Tibial nerve (tissue), 4 donors: Measurements from ENCODE around the gene AKR1C4. TPM values are rescaled to one million over a fixed set of nuclear protein-coding genes. Genes with fewer than 3 reads are reported as not detected.

Source experiments
- DNase-seq, 2 donors: peaks; one replicate each; pipeline ENCODE4 v3.0.0-alpha.2; 2019; ENCODE audit warnings: low spot score in 2 of 2
- H3K27ac ChIP-seq, 4 donors: fragments of 200-600 bp; sonication (generic) in 3 of 4; one replicate each; pipeline ENCODE4 v1.5.1; 2017 to 2019; ENCODE audit warnings: mild to moderate bottlenecking in 1 of 4
- H3K27me3 ChIP-seq, 2 donors: fragments of 200-600 bp; sonication (generic) in 1 of 2; one replicate each; pipeline versions ENCODE4 v1.5.1 to v1.6.0; 2017 to 2019
- H3K36me3 ChIP-seq, 3 donors: fragments of 200-600 bp; sonication (generic); one replicate each; pipeline ENCODE4 v1.5.1; 2018 to 2019
- H3K4me1 ChIP-seq, 4 donors: fragments of 200-600 bp; sonication (generic) in 3 of 4; one replicate each; pipeline ENCODE4 v1.5.1; 2017 to 2019
- H3K4me3 ChIP-seq, 4 donors: fragments of 200-600 bp; sonication (generic) in 3 of 4; one replicate each; pipeline ENCODE4 v1.5.1; 2017 to 2019; ENCODE audit warnings: mild to moderate bottlenecking in 1 of 4, moderate library complexity in 1 of 4
- H3K9me3 ChIP-seq, 4 donors: fragments of 200-600 bp; sonication (generic) in 3 of 4; one replicate each; pipeline ENCODE4 v1.5.1; 2017 to 2019
- EP300 ChIP-seq, 2 donors: sonication (generic); formaldehyde crosslinking; IDR thresholded peaks; one replicate each; pipeline ENCODE4 v1.6.1; 2017; ENCODE audit warnings: antibody characterized with exemption in 2 of 2, mild to moderate bottlenecking in 1 of 2
- POLR2A ChIP-seq, 2 donors: fragments of 450-650 bp; IDR thresholded peaks; one replicate each; pipeline ENCODE4 v1.6.1; 2017; ENCODE audit warnings: antibody characterized with exemption in 2 of 2, mild to moderate bottlenecking in 2 of 2, moderate library complexity in 2 of 2
- WGBS, 2 donors: methylation state at CpG; one replicate each; pipeline ENCODE4 v1.1.5; 2018; 5-methylcytosine and 5-hydroxymethylcytosine counted together
- total RNA-seq, 4 donors: library from RNA; depleted of rRNA; stranded (reverse); fragments of >200 nt; gene quantifications; one replicate each; pipeline ENCODE4 v1.1.0, GENCODE V29; 2016
- TF ChIP-seq, protein P1 (sequence below), 5 experiments: fragments of 200-600 bp in 3 of 5; fragments of 450-650 bp in 2 of 5; sonication (generic) in 3 of 5; IDR thresholded peaks; one replicate each; pipeline ENCODE4 v1.5.1; 2016 to 2019; ENCODE audit warnings: antibody characterized with exemption in 5 of 5, mild to moderate bottlenecking in 3 of 5, moderate library complexity in 2 of 5

AKR1C4 gene
- total RNA-seq = not detected

DNA sequence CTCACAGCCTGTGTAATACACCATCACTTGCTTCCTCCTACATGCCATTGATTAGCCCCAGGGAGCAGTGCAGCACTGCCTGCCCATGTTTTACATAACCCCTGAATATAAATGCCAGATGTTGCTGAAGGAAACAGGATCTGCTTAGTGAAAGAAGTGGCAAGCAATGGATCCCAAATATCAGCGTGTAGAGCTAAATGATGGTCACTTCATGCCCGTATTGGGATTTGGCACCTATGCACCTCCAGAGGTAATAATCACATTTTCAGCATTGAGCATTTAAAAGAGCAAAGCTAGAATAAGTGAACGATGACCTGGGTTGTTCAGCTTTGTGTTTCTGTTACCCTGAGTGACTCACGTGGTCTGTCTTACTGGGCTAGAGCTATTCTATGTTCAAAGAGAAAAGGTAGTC, at the start of gene AKR1C4:
Gene AKR1C4, plus strand, starts transcription at position 136 of the 412 bp plus-strand sequence. Its CDS starts 31 bp downstream, at position 167.
- Histone ChIP-seq H3K4me1 (no peaks in the 10 kb centered on the region), H3K27me3 (no peaks in the 10 kb centered on the region), H3K9me3 (peaks cover 0 to 4% (median 0%) of the 10 kb centered on the region in 4 donors), H3K27ac (no peak within 1 kb of the TSS), H3K36me3 (no peaks in the 10 kb centered on the region), H3K4me3 (no peak within 1 kb of the TSS)
- no peak for TF ChIP-seq EP300 (IDR thresholded peaks at IDR 0.05)
- TF ChIP-seq POLR2A (IDR thresholded peaks at IDR 0.05) = no peak
- TF ChIP-seq, protein P1, sequence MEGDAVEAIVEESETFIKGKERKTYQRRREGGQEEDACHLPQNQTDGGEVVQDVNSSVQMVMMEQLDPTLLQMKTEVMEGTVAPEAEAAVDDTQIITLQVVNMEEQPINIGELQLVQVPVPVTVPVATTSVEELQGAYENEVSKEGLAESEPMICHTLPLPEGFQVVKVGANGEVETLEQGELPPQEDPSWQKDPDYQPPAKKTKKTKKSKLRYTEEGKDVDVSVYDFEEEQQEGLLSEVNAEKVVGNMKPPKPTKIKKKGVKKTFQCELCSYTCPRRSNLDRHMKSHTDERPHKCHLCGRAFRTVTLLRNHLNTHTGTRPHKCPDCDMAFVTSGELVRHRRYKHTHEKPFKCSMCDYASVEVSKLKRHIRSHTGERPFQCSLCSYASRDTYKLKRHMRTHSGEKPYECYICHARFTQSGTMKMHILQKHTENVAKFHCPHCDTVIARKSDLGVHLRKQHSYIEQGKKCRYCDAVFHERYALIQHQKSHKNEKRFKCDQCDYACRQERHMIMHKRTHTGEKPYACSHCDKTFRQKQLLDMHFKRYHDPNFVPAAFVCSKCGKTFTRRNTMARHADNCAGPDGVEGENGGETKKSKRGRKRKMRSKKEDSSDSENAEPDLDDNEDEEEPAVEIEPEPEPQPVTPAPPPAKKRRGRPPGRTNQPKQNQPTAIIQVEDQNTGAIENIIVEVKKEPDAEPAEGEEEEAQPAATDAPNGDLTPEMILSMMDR (IDR thresholded peaks at IDR 0.05) = no peak
- DNase-seq = no peak
- 59 to 63% methylated on average over 4 of the region's 4 CpGs for WGBS, 2 donors

DNA sequence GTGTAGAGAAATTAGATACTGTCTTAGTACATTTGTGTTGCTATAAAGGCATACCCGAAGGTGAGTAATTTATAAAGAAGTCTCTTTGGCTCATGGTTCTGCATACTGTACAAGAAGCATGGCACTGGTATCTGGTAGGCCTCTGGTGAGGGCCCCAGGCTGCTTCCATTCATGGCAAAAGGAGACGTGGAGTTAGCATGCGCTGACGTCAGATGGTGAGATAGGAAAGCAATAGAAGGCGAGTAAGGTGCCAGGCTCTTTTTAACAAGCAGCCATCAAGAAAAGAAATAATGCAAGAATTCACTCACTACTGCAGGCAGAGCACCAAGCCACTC, 49.8 kb upstream of the AKR1C4 start:
- DNase-seq = no peak
- Histone ChIP-seq H3K27me3 (no peaks in the 10 kb centered on the region), H3K9me3 (peaks cover 0 to 5% (median 0%) of the 10 kb centered on the region in 4 donors), H3K4me3 (no peak overlapping the region), H3K4me1 (no peaks in the 10 kb centered on the region), H3K36me3 (no peaks in the 10 kb centered on the region), H3K27ac (no peak overlapping the region)
- WGBS, 2 donors = 82 to 83% methylated on average over 5 of the region's 5 CpGs
- TF ChIP-seq, protein P1 (IDR thresholded peaks at IDR 0.05) = no peak
- TF ChIP-seq POLR2A (IDR thresholded peaks at IDR 0.05) (no peak), EP300 (IDR thresholded peaks at IDR 0.05) (no peak)

DNA sequence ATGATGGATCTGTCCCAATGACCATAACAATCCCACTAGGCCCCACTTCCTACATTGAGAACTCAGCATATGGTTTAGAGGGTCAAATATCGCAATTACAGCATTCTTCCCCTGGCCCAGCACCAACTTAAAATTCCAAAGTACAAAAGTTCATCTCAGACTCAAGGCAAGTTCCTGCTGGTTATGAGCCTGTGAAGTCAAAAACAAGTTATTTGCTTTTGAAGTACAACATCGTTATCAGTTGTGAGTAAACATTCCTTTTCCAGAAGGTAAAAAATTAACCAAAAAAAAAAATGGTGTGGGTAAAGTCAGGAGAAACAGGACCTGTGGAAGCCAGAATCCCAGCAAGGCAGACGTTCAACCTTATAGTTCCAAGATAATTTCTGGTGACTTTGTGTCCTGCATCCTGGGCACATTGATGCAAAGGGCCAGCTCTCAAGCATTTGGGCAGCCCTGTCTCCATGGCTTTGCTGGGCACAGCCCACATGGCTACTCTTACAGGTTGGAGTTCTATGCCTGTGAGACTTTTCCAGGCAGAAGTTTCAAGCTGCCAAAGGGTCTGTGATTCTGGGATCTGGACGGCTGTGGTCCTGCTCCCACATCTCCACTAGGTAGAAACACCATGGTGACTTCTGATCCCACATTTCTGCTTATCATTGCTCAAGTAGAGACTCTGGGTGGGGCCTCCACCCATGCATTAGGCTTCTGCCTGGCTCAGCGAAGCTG, 49.2 kb upstream of the AKR1C4 start:
- TF ChIP-seq, protein P1 (IDR thresholded peaks at IDR 0.05) = no peak
- TF ChIP-seq POLR2A (IDR thresholded peaks at IDR 0.05) (no peak), EP300 (IDR thresholded peaks at IDR 0.05) (no peak)
- Histone ChIP-seq H3K27ac (peak overlapping the region in 1 of 4 donors; percentile 19), H3K4me1 (no peaks in the 10 kb centered on the region), H3K36me3 (no peaks in the 10 kb centered on the region), H3K4me3 (no peak overlapping the region), H3K9me3 (peaks cover 0 to 5% (median 0%) of the 10 kb centered on the region in 4 donors), H3K27me3 (no peaks in the 10 kb centered on the region)
- WGBS, 2 donors = 75 to 79% methylated on average over 5 of the region's 5 CpGs
- DNase-seq = no peak

DNA sequence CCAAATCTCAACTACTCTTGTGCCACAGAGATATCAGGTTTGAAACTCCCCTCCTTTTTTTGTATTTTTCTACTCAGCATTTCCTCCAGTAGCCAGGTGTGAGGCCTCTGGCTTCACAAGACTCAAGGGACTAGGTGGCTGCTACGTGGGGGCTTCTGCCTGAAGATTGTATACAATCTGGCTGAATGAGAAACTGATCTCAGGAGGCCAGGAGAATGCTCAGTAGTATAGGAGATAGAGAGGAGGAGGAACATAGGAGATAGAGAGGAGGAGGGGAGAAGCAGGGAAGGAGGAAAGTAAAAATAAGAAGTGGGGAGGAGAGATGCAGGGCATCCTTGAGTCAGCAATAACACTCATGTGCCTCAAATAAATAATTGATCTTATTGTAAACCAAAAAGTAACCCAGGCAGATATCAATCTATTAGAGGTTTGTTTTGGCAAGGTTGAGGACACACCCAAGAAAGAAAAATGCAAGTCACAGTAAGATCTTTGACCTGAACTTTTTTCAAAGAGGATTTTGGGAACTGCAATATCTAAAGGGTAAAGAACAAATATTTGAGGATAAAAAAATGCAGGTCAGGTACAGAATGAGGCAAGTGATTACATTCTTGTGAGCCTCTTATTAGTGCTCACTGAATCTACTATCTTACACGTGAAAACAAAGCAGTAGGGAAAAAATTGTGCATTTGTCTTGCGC, 48.5 kb upstream of the AKR1C4 start:
- H3K27me3 ChIP-seq = no peaks in the 10 kb centered on the region
- TF ChIP-seq EP300 (IDR thresholded peaks at IDR 0.05) (no peak), POLR2A (IDR thresholded peaks at IDR 0.05) (no peak)
- TF ChIP-seq, protein P1 (IDR thresholded peaks at IDR 0.05) = no peak
- no peak for DNase-seq
- H3K27ac ChIP-seq = peak overlapping the region in 1 of 4 donors; percentile 19
- WGBS, 2 donors = 50 to 55% methylated on average over 3 of the region's 3 CpGs
- H3K4me3 ChIP-seq = no peak overlapping the region
- H3K36me3 ChIP-seq = no peaks in the 10 kb centered on the region
- H3K9me3 ChIP-seq = peaks cover 0 to 5% (median 0%) of the 10 kb centered on the region in 4 donors
- no peaks in the 10 kb centered on the region for H3K4me1 ChIP-seq

DNA sequence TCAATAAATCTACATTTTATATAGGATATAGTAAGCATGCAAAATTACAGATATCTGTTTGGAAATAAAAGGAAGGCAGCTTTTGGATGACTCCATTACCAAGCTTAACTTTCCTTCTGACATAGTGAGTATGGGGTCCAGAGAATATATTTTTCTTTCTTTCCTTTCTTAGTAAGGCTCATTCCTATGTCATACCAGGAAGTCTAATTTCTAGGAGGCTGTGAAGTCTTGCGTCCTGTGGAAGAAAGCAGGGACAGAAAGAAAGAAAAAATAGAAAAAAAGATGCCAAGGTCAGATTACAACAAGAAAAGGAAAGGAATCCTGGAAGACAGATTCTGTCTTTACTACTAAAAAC, 48.0 kb upstream of the AKR1C4 start:
- H3K36me3 ChIP-seq = no peaks in the 10 kb centered on the region
- no peak overlapping the region for H3K4me3 ChIP-seq
- H3K9me3 ChIP-seq = peaks cover 0 to 5% (median 0%) of the 10 kb centered on the region in 4 donors
- H3K4me1 ChIP-seq = no peaks in the 10 kb centered on the region
- H3K27ac ChIP-seq = no peak overlapping the region
- no peak for TF ChIP-seq POLR2A (IDR thresholded peaks at IDR 0.05)
- TF ChIP-seq EP300 (IDR thresholded peaks at IDR 0.05) = no peak
- TF ChIP-seq, protein P1 (IDR thresholded peaks at IDR 0.05) = no peak
- H3K27me3 ChIP-seq = no peaks in the 10 kb centered on the region
- no peak for DNase-seq
- 57 to 76% methylated on average over 1 of the region's 1 CpG for WGBS, 2 donors
